Measurements from ENCODE around the gene PLEKHA6.
A peak's percentile ranks its signal among the peaks of the same experiment; 100 is the strongest.

PLEKHA6 gene

GRCh38 chr1:204359474-204360255 lies at the start of gene PLEKHA6:
TSS of gene PLEKHA6 (minus strand) at chr1:204359929. CDS start at chr1:204273727, 86,202 bp downstream.
- DNase-seq = no peak

GRCh38 chr1:204409123-204409522 lies 49.4 kb upstream of the PLEKHA6 start:
- no peak for DNase-seq

DNA sequence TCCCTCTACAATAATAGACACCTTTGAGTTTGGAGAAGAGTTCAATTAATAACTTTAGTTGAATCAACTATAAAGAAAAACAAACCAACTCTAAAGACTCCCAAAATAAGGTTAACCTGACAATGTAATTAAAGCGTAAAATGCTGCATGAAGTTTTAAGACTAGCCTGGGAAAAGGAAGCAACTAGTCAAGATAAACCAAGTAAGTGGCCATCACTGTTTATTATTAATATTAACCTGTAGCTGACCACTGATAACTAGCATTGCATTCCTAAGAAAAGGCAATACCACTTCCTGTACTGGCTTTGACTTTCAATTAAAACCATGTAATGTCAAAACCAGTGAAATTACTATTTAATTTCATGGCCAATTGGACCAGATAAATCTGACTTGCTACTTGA lies 48.9 kb upstream of the PLEKHA6 start:
- no peak for DNase-seq

DNA sequence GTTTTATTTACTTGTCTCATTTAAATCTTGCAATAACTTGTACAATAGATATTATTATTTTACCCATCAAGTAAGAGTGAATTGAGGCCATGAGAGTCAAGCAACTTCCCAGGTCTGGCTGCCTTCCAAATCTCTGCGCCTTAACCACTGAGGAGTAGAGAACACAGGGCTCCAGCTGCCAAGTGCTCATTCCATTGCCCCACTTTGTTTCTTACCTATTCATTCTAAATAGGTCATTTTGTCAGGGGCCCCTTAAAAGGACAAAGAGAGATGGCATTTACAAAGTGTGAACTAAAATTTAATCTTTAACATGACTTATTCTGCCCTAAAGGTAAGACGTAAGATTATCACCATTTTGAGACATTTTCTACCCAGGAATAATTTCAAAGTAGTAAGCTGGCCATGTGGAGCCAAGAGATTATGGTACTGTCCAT lies 48.4 kb upstream of the PLEKHA6 start:
- DNase-seq = no peak

DNA sequence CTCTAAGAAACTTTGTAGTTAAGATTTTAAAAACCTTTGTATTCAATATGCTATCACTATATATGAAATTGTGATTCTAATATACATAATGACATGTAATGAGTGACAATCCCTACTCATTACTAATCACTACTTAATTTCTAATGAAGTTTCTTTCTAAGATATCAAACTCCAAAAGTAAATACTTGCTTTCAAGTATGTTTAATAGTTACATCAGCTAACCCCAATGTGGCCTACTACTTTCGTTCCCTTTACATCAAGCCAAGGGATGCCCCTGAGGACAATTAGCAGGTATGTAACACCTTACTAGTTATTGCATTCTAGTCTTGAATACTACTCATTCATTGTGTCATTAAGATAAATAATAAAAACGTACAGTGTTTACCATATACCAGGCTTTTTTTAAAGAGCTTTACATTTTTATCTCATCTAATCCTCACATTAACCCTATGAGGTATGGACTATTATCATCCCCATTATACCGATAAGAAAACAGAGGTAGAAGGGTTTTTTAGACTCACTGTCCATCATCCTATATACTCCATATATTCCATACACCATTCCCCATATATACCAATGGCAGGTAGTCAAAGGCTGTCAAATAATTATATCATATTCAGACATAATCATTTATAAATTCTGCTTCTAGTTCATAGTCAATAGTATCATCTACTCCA lies 47.7 kb upstream of the PLEKHA6 start:
- DNase-seq = no peak

DNA sequence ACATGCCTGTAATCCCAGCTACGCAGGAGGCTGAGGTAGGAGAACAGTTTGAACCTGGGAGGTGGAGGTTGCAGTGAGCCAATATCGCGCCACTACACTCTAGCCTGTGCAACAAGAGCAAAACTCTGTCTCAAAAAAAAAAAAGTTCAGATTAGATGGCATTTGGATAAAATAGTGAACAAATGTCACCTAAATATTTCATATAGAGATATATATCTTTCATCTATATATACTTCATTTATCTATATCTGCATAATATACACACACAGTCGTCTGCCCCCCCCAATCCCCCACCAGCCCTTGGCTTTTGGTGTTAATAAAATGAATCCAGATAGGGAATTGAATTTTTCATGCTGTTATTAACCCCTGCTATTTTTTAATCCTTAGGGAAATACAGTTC lies 46.9 kb upstream of the PLEKHA6 start:
- no peak for DNase-seq

DNA sequence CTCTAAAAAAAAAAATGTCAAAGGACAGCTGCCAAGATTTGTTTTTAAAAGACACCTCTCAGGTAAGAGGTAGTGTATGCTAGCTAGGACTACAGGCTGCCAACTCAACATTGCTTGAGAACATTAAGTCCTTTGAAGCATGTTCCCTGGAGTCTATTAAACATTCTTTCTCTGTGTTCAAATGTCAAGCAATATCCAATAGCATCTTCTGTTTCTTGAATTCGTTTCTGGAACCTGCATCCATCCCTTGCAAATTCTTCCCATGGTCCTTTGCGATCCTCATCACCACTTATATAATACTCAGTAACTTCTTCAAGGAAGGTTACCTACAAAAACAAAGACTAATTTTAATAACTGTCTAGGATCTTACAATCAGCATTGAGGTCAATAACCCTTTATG lies 46.3 kb upstream of the PLEKHA6 start:
- DNase-seq = no peak

- DNase-seq = no peak
Measured at GRCh38 chr1:204404629-204405028, 44.9 kb upstream of the PLEKHA6 start.

GRCh38 chr1:204402391-204402790 lies 42.7 kb upstream of the PLEKHA6 start:
- no peak for DNase-seq

DNA sequence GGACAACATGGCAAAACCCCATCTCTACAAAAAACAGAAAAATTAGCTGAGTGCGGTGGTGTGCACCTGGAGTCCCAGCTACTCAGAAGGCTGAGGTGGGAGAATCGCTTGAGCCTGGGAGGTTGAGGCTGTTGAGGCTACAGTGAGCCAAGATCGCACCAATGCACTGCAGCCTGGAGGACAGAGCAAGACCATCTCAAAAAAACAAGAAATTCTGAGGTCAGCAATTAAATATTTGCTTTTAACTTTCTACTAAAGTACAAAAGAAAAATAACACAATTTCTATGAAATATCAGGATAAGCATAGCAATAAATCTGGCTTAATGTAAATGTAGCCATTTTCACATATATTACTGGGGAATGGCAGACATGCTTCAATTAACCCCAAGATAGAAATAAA lies 42.0 kb upstream of the PLEKHA6 start:
- DNase-seq = no peak

DNA sequence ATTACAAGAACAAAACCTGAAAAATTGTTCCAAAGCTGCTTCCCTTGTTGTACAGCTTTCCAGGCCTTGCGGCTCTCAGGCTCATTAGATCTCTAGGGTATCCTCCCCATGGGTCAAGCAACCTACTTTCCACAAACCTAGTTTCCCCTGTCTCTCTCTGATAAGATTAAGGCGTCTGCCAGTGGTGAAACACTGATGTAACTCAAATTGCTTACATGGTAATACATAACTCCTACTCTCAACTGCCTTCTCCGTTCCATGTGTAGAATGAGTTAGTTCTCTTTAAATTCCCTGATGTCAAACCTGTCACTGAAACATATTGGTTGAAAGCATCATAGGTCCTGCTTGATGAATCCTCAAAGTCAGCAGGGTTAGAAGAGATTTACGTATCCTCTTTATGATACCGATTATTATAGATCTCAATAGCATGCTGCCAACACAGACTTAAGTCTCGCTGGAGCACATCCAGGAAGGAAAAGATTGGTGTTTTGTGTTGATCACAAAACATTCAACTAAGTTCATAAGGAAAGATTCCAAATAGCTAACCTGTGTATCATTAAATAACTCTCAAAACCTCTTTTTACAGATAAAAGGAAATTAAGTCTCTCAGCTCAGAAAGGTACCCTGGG lies 41.3 kb upstream of the PLEKHA6 start:
- no peak for DNase-seq

- DNase-seq = peak; percentile 19
Measured at GRCh38 chr1:204398197-204399125, 38.7 kb upstream of the PLEKHA6 start.

DNA sequence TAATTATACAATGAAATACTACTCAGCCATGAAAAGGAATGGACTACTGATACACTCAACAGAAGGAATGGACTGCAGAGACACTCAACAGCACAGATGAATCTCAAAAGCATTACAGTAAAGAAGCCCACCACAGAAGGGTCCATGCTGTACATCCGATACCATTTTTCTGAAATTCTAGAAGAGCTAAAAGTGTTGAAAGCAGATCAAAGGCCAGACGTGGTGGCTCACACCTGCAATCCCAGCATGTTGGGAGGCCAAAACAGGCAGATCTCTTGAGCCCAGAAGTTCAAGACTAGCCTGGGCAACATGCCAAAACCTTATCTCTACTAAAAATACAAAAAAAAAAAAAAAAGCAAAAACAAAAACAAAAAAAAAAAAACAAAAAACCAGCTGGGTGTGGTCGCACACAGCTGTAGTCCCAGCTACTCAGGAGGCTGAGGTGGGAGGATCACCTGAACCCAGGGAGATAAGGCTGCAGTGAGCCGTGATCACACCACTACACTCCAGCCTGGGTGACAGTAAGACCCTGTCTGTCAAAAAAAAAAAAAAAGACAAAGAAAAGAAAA lies 36.4 kb upstream of the PLEKHA6 start:
- DNase-seq = no peak

DNA sequence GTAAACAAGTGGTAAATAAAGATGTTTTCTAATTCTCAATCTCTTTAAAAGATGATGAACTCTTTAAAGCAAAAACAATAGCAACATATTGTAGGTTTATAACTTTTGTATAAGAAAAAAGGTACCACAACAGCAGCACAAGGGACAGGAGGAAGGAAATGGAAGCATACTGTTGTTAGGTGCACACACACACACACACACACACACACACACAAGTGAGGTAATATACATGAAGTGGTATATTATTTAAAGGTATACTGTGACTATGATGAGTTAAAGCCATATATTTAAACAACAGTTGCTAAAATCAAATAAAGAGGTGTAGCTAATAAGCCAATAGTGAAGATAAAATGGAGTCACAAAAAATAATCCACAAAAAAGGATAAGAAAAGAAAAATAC lies 31.9 kb upstream of the PLEKHA6 start:
- no peak for DNase-seq

DNA sequence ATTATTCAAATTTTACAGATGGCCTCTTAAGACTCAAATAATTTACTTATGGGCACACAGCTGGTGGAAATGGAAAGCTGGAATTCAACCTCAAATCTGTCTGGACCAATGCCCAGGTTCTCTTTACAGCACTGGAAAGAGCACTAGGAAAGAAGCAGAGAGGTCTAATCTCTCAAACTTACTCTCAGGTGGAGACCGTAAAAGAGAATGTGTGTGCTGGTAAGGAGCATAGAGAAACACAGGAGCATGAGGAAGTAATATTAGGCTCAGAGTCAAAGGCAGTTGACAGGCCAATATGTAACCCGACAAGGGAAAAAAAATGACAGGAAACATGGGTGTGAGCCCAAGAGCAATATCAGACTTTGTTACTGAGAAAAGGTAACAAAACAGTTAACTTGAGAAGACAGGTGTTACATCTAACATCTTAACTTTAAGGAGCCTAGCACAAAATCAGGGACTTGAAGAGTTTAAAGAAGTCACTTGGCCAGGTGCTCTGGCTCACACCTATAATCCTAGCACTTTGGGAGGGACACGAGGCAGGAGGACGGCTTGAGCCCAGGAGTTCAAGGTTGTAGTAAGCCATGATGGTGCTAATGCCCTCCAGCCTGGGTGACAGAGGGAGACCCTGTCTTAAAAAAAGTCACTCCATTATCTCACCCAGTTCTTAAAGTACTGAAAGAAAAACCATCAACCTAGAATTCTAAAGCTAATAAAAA lies 31.2 kb upstream of the PLEKHA6 start:
- DNase-seq = no peak

- DNase-seq = no peak
Measured at GRCh38 chr1:204385727-204386126, 26.0 kb upstream of the PLEKHA6 start.

GRCh38 chr1:204384636-204385352 lies 25.1 kb upstream of the PLEKHA6 start:
- no peak for DNase-seq

DNA sequence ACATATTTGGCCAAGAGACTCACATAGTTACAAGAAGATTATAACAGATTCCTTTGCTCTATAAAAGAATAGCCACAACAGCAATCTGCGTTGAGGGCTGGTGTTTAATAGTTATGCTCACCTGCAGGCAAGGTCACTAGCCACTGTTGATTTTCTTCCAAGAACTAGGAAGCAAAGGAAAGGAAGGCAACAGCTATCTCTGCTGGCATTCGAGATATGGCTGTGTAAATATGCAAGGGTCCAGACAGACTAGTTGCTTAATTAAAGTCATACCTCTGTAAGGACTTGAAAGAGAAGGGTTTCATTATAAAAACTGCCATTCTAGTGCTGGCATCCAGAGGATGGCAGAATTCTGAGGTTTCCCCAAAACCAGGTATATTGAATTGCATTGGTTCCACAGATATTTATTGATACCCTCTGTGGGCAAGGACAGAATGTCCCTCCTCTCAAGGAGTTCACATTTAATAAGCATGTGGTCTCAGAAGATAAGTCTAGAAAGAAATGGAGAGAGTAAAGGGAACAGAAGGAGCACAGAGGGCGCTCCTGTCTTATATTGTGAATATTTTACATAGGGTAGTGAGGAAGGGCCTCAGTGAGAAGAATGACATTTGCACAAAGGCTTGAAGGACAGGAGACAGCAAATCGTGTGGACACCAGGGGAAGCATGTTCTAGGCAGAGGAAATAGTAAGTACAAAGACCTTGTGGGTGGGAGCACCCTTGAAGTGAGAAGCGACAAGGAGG lies 23.6 kb upstream of the PLEKHA6 start:
- DNase-seq = no peak

GRCh38 chr1:204382714-204383083 lies 23.0 kb upstream of the PLEKHA6 start:
- DNase-seq = no peak

- DNase-seq = no peak
Measured at GRCh38 chr1:204380293-204380831, 20.6 kb upstream of the PLEKHA6 start.
